A549 (cell line): ENCODE data around the gene RNU1-4.
"Not testable (repeated sequence)": the region's sequence is repeated elsewhere in the genome, so short reads cannot be mapped to it uniquely, and the experiment has no call there.

Source experiments
- CHD4 ChIP-seq: fragments of 200-600 bp; sonication (generic); IDR thresholded peaks from 2 replicates; pipeline ENCODE4 v1.6.1; 2016; ENCODE audit warnings: antibody characterized with exemption, mild to moderate bottlenecking, borderline replicate concordance
- EP300 ChIP-seq, 2 experiments: fragments of >200 bp; sonication (Bioruptor Twin); formaldehyde crosslinking; IDR thresholded peaks; 2 replicates in 1 of 2; 3 replicates in 1 of 2; pipeline ENCODE4 v1.6.1; 2016 to 2017
- JUN ChIP-seq, 2 experiments: fragments of >200 bp; sonication (Bioruptor Twin); formaldehyde crosslinking; IDR thresholded peaks; 2 replicates in 1 of 2; 3 replicates in 1 of 2; pipeline ENCODE4 v1.6.1; 2016 to 2017
- MAFK ChIP-seq: fragments of 450-650 bp; IDR thresholded peaks from 2 replicates; pipeline ENCODE4 v1.6.1; 2014; ENCODE audit not compliant: partially characterized antibody
- NR3C1 ChIP-seq: fragments of >200 bp; sonication (Bioruptor Twin); formaldehyde crosslinking; IDR thresholded peaks from 3 replicates; pipeline ENCODE4 v1.6.1; 2017
- POLR2A ChIP-seq: IDR thresholded peaks from 2 replicates; pipeline ENCODE4 v1.6.1; 2012; ENCODE audit warnings: mild to moderate bottlenecking, low read length
- SMC3 ChIP-seq: fragments of >200 bp; sonication (Bioruptor Twin); formaldehyde crosslinking; IDR thresholded peaks from 3 replicates; pipeline ENCODE4 v1.6.1; 2018; ENCODE audit warnings: inconsistent platforms
- TP53 ChIP-seq: fragments of 250-450 bp; sonication (Bioruptor Pico); IDR thresholded peaks from 2 replicates; pipeline ENCODE4 v1.5.0; 2021; ENCODE audit warnings: mild to moderate bottlenecking, moderate library complexity
- TF ChIP-seq, protein P1 (sequence below): fragments of >200 bp; sonication (Bioruptor Twin); formaldehyde crosslinking; IDR thresholded peaks from 3 replicates; pipeline ENCODE4 v1.5.1; 2016
- TF ChIP-seq, protein P2 (sequence below): fragments of 450-650 bp; IDR thresholded peaks from 2 replicates; pipeline ENCODE4 v1.6.1; 2014; ENCODE audit warnings: antibody characterized with exemption
- TF ChIP-seq, protein P3 (sequence below): IDR thresholded peaks from 2 replicates; pipeline ENCODE4 v1.6.1; 2012
- TF ChIP-seq, protein P4 (sequence below): fragments of 150-350 bp; IDR thresholded peaks from 2 replicates; pipeline ENCODE4 v1.6.1; 2014; ENCODE audit warnings: low read depth, mild to moderate bottlenecking, low read length

DNA sequence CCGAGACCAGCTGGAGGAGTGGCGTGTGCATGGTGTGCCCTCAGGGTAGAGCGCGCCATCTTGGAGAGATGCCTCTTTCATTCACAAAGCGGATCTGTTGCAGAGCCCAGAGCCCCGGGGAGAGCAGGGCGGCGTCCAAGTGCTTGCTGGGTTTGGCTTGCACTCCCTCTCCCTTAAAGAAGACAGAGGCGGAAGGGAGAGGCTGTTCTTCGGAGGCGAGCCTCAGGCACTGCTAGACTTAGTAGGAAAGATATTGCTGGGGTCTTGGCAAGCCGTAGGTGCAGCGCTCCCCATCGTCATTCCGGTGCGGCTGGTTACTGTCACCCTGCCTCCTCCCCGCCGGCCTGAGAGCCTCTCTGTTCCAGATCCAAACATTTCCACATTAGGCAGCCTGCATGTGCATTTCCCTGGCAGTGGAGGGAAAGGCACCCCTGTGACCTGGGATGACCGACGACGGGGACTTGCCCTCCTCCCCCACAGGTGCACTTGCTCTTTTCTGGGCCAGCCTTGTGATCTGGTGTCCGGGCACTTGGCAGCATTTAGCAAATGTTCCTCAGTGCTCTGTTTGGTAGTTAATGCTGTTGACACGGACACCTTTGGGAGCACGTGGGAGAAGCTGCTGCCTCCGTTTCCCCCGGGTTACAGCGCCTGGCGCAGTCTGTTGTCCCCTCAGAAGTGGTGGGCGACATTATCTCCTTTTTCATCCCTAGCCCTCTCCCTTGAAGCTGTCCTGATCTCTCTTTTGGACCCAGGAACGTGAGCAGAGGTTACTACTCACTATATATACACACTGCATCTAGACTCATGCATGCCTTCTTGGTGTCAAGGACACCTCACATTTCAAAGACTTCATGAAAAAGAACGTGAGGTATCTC, 25.7 kb downstream of the RNU1-4 start:
- TF ChIP-seq, protein P1, sequence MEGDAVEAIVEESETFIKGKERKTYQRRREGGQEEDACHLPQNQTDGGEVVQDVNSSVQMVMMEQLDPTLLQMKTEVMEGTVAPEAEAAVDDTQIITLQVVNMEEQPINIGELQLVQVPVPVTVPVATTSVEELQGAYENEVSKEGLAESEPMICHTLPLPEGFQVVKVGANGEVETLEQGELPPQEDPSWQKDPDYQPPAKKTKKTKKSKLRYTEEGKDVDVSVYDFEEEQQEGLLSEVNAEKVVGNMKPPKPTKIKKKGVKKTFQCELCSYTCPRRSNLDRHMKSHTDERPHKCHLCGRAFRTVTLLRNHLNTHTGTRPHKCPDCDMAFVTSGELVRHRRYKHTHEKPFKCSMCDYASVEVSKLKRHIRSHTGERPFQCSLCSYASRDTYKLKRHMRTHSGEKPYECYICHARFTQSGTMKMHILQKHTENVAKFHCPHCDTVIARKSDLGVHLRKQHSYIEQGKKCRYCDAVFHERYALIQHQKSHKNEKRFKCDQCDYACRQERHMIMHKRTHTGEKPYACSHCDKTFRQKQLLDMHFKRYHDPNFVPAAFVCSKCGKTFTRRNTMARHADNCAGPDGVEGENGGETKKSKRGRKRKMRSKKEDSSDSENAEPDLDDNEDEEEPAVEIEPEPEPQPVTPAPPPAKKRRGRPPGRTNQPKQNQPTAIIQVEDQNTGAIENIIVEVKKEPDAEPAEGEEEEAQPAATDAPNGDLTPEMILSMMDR, result not testable (repeated sequence)
- TF ChIP-seq, protein P2, sequence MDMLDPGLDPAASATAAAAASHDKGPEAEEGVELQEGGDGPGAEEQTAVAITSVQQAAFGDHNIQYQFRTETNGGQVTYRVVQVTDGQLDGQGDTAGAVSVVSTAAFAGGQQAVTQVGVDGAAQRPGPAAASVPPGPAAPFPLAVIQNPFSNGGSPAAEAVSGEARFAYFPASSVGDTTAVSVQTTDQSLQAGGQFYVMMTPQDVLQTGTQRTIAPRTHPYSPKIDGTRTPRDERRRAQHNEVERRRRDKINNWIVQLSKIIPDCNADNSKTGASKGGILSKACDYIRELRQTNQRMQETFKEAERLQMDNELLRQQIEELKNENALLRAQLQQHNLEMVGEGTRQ, result not testable (repeated sequence)
- TF ChIP-seq EP300 (IDR thresholded peaks at IDR 0.05); SMC3; TP53 (CRISPR knock-in tag); POLR2A; JUN (IDR thresholded peaks at IDR 0.05); NR3C1; MAFK; CHD4: not testable (repeated sequence)
- TF ChIP-seq, protein P3, sequence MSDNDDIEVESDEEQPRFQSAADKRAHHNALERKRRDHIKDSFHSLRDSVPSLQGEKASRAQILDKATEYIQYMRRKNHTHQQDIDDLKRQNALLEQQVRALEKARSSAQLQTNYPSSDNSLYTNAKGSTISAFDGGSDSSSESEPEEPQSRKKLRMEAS, result not testable (repeated sequence)
- TF ChIP-seq, protein P4, sequence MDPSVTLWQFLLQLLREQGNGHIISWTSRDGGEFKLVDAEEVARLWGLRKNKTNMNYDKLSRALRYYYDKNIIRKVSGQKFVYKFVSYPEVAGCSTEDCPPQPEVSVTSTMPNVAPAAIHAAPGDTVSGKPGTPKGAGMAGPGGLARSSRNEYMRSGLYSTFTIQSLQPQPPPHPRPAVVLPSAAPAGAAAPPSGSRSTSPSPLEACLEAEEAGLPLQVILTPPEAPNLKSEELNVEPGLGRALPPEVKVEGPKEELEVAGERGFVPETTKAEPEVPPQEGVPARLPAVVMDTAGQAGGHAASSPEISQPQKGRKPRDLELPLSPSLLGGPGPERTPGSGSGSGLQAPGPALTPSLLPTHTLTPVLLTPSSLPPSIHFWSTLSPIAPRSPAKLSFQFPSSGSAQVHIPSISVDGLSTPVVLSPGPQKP, result not testable (repeated sequence)
